Peyer's patch (tissue), 4 donors: Measurements from ENCODE around the gene PTX4.

Experiments used
- CTCF ChIP-seq, 6 experiments: fragments of 450-650 bp in 4 of 6; fragments of 200-600 bp in 2 of 6; sonication (generic) in 1 of 6; IDR thresholded peaks; one replicate each; pipeline ENCODE4 v1.5.1; 2017 to 2019; ENCODE audit warnings: antibody characterized with exemption in 6 of 6, mild to moderate bottlenecking in 3 of 6, moderate library complexity in 1 of 6
- POLR2A ChIP-seq, 2 donors: fragments of 450-650 bp; IDR thresholded peaks; one replicate each; pipeline ENCODE4 v1.5.1; 2017; ENCODE audit warnings: antibody characterized with exemption in 2 of 2, mild to moderate bottlenecking in 2 of 2, moderate library complexity in 2 of 2

- TF ChIP-seq CTCF (IDR thresholded peaks at IDR 0.05) (no peak), POLR2A (IDR thresholded peaks at IDR 0.05) (no peak)
These were observed 40.3 kb upstream of the PTX4 start for GRCh38 chr16:1528921-1529537.
